ENCODE data around the gene PRKACA.

PRKACA gene

DNA sequence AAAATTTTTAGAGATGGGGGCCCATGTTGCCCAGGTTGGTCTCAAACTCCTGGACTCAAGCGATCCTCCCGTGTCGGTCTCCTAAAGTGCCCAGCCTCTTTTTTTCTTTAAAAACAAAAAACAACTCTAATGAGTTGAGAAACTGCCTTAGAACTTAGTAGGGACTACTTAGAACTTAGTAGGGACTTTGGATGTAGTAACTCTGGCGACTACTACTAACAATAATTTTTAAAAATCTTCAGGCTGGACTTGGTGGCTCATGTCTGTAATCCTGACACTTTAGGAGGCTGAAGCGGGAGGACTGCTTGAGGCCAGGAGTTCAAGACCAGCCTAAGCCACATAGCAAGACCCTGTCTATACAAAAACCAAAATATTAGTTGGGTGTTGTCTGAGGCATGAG is 31.5 kb downstream of the PRKACA start:
- DNase-seq (ENCODE audit: insufficient read length, low spot score) (no peak), FAIRE-seq (no peak)
- TF ChIP-seq, protein P1, sequence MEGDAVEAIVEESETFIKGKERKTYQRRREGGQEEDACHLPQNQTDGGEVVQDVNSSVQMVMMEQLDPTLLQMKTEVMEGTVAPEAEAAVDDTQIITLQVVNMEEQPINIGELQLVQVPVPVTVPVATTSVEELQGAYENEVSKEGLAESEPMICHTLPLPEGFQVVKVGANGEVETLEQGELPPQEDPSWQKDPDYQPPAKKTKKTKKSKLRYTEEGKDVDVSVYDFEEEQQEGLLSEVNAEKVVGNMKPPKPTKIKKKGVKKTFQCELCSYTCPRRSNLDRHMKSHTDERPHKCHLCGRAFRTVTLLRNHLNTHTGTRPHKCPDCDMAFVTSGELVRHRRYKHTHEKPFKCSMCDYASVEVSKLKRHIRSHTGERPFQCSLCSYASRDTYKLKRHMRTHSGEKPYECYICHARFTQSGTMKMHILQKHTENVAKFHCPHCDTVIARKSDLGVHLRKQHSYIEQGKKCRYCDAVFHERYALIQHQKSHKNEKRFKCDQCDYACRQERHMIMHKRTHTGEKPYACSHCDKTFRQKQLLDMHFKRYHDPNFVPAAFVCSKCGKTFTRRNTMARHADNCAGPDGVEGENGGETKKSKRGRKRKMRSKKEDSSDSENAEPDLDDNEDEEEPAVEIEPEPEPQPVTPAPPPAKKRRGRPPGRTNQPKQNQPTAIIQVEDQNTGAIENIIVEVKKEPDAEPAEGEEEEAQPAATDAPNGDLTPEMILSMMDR (IDR thresholded peaks at IDR 0.05; ENCODE audit: insufficient read depth, missing control alignments): no peak

DNA sequence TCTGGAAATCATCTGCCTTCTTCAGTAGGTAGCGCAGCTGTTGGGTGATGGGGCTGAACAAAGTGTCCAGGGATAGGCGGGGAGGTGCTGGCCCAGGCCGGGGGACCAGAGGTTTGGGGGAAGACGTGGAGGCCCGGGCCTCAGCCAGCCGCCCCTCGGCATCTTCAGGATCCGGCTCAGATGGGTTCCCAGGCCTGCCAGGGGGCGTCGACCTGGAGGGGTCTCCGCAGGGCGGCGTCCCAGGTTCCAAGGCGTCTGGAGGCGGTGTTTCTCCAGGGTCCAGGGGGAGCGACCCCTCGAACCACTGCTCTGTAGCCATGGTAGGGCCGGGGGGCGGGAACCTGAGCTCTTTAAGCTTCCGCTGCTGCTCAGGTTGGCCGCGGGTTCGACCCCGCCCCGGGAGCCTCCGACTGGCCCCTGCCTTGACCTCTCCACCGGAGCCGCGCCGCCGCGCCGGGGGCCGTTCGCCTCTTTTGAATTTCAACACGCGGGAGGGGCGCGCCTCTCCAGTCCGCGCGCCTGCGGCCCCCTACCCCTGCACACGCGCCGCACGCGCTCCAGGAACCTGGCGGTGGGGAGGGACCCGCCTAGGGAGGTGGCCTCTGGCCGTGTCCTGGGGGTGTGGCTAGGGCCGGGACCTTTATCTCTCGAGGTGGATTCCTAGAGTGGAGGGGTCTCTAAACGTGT is 32.1 kb downstream of the PRKACA start, which contains the start of gene C19orf67:
TSS of gene C19orf67 (minus strand) at position 475 of the 687 bp plus-strand sequence. CDS start at position 319, 156 bp downstream.
- TF ChIP-seq, protein P1 (IDR thresholded peaks at IDR 0.05; ENCODE audit: insufficient read depth, missing control alignments): no peak
- no peak for FAIRE-seq

DNA sequence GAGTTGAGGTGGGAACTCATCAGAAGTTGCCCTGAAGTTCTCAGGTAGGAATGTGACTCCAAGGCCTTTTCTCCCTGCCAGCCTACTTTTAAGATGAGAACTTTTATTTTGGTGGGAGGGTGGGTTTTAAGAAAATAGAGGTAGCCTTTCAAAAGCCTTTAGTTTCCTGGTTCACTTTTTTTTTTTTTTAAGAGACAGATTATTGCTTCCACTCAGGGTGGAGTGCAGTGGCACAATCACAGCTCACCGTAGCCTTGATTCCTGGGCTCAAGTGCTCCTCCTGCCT is 34.9 kb downstream of the PRKACA start:
- DNase-seq (ENCODE audit: insufficient read length, low spot score) (no peak), FAIRE-seq (no peak)

More for the DNA sequence above, 32.1 kb downstream of the PRKACA start, which contains the start of gene C19orf67:
- DNase-seq (ENCODE audit: insufficient read length, low spot score): no peak

DNA sequence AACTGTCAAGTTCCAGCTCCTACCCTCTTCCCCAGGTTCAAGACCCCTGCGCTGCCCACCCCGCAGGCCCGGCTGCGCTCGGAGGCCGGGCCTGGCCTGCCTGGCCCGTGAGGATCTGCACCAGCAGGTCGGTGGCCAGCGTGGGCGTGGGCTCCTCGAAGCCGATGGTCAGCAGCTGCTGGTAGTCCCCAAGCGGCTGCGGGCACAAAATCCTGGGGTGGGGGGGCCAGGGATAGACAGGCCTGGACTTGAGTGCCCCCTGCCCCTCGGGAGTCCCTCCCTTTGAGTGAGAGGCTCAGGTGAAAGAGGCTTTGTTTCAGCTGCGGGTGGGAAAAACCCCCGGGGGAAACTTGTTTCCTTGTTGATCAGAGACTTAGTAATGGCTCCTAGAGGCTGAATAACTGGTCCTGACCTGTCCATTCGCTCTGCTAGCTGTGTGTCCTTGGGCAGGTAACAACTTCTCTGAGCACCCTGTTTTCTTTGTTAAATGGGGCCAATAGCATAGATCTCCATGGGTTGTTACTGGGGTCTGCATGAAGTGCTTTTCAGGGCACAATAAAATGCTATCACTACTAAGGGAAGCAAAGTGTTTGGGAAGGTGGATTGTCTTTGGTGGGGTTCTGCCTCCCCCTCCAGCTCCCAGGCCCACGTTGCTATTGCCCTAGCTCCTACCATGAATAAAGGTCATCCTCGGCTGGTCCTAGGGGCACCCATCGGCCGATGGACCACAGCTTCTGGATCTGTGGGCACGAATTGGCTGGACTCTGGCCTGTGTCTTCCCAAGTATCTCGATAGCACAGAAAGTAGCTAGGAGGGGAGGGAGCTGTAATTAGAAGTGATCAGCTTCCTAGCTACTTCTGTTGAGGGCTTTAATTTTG is 35.5 kb downstream of the PRKACA start:
- TF ChIP-seq, protein P1 (IDR thresholded peaks at IDR 0.05; ENCODE audit: insufficient read depth, missing control alignments): no peak
- FAIRE-seq: no peak
- no peak for DNase-seq (ENCODE audit: insufficient read length, low spot score)

More for the DNA sequence above, 34.9 kb downstream of the PRKACA start:
- TF ChIP-seq, protein P1 (IDR thresholded peaks at IDR 0.05; ENCODE audit: insufficient read depth, missing control alignments): no peak

DNA sequence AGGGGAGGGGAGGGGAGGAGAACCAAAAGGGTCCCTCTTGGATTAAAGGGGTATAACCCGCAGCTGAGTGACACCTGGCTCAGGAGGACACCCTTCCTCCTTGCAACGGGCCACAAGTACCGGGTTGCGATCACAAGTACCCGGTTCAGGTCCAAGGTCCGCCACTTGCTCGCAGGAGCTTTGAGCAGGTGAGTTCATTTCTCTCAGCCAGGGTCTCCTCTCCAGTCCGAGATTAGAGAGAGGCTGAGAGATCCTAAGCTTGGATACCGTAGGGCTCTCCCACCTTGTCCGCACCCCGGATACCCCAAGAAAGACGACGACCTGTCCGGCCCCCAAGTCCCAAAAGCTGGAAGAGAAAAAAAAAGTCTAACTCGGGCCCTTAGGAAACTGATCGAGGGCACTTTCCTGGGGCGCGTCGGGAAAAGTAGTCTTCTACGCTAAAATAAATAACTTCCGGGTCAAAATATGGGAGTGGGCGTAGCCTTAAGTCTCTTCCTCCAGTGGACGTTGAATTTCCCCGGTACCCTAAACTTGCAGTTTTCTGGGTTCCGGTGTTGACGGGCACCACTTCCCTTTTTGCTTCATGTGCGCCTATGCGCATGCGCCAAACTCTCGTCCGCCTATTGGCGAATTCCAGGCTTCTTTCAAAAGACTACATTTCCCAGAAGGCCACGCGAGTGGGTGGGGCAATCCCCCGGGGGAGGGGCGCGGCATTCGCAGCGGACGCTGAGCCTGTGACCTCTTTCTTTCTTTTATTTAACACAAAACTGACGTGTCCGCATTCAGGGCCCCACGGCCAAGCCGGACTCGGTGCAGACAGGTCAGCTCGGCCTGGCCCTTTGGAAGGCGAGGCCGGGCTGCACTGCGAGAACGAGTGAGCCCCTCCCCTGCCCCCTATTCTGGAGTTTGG is 36.4 kb downstream of the PRKACA start:
- TF ChIP-seq, protein P1 (IDR thresholded peaks at IDR 0.05; ENCODE audit: insufficient read depth, missing control alignments): no peak
- DNase-seq (ENCODE audit: insufficient read length, low spot score): peak; percentile 93
- peak; percentile 77 for FAIRE-seq

DNA sequence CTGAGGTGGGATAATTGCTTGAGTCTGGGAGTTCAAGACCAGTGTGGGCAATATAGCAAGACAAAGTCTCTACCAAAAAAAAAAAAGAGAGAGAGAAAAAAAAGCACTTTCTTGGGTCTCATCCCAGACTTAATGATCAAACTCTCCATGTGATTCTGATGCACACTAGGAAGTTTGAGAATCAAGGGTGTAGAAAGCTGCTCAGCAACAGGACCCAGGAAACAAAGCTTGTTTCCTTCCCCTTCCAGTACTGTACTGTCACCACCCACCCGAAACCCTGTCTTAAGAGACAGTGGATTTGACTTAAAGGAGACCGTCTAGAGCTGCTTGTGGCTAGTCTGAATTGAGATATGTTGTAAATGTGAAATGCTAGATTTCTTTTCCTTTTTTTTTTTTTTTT is 39.2 kb downstream of the PRKACA start:
- TF ChIP-seq, protein P1 (IDR thresholded peaks at IDR 0.05; ENCODE audit: insufficient read depth, missing control alignments): no peak
- FAIRE-seq (no peak), DNase-seq (ENCODE audit: insufficient read length, low spot score) (no peak)
